ENCODE measurements around the gene DIP2B. TPM values are rescaled to one million over a fixed set of nuclear protein-coding genes. Genes with fewer than 3 reads are reported as not detected.

The DIP2B gene
- total RNA-seq, 1 donor from 2014 or later, result 25.8 TPM

- no peaks in the 10 kb centered on the region for H3K9me3 Mint-ChIP-seq (ENCODE audit: low read depth)
- no peak overlapping the region for H3K4me3 Mint-ChIP-seq (ENCODE audit: unreplicated experiment)
- H3K36me3 Mint-ChIP-seq (ENCODE audit: low read depth), result peaks cover 32% of the 10 kb centered on the region
- no peaks in the 10 kb centered on the region for H3K27me3 Mint-ChIP-seq (ENCODE audit: low read depth)
- peak overlapping the region; percentile 46 for H3K27ac Mint-ChIP-seq (ENCODE audit: unreplicated experiment)
- H3K4me1 Mint-ChIP-seq (ENCODE audit: low read depth), result peaks cover 18% of the 10 kb centered on the region
- no peak for DNase-seq (ENCODE audit: low spot score)
- TF ChIP-seq CTCF (IDR thresholded peaks at IDR 0.05), result no peak
These were observed 220.5 kb downstream of the DIP2B start for GRCh38 chr12:50725011-50725942.

- Mint-ChIP-seq H3K4me3 (ENCODE audit: unreplicated experiment) (no peak overlapping the region), H3K36me3 (ENCODE audit: low read depth) (peaks cover 36% of the 10 kb centered on the region), H3K9me3 (ENCODE audit: low read depth) (no peaks in the 10 kb centered on the region), H3K27ac (ENCODE audit: unreplicated experiment) (no peak overlapping the region), H3K4me1 (ENCODE audit: low read depth) (peaks cover 18% of the 10 kb centered on the region), H3K27me3 (ENCODE audit: low read depth) (no peaks in the 10 kb centered on the region)
- DNase-seq (ENCODE audit: low spot score), result no peak
- no peak for TF ChIP-seq CTCF (IDR thresholded peaks at IDR 0.05)
These were observed 222.7 kb downstream of the DIP2B start for GRCh38 chr12:50727466-50727865.

GRCh38 chr12:50728417-50728816 lies 223.6 kb downstream of the DIP2B start:
- Mint-ChIP-seq H3K4me1 (ENCODE audit: low read depth) (peaks cover 18% of the 10 kb centered on the region), H3K9me3 (ENCODE audit: low read depth) (no peaks in the 10 kb centered on the region), H3K36me3 (ENCODE audit: low read depth) (peaks cover 33% of the 10 kb centered on the region), H3K27ac (ENCODE audit: unreplicated experiment) (no peak overlapping the region), H3K4me3 (ENCODE audit: unreplicated experiment) (no peak overlapping the region), H3K27me3 (ENCODE audit: low read depth) (no peaks in the 10 kb centered on the region)
- no peak for TF ChIP-seq CTCF (IDR thresholded peaks at IDR 0.05)
- DNase-seq (ENCODE audit: low spot score), result no peak

GRCh38 chr12:50728841-50729240 lies 224.1 kb downstream of the DIP2B start:
- Mint-ChIP-seq H3K9me3 (ENCODE audit: low read depth) (no peaks in the 10 kb centered on the region), H3K4me1 (ENCODE audit: low read depth) (peaks cover 16% of the 10 kb centered on the region), H3K27me3 (ENCODE audit: low read depth) (no peaks in the 10 kb centered on the region), H3K27ac (ENCODE audit: unreplicated experiment) (no peak overlapping the region), H3K36me3 (ENCODE audit: low read depth) (peaks cover 32% of the 10 kb centered on the region), H3K4me3 (ENCODE audit: unreplicated experiment) (no peak overlapping the region)
- no peak for TF ChIP-seq CTCF (IDR thresholded peaks at IDR 0.05)
- no peak for DNase-seq (ENCODE audit: low spot score)

GRCh38 chr12:50732591-50732990 lies 227.8 kb downstream of the DIP2B start:
- Mint-ChIP-seq H3K27me3 (ENCODE audit: low read depth) (no peaks in the 10 kb centered on the region), H3K36me3 (ENCODE audit: low read depth) (peaks cover 30% of the 10 kb centered on the region), H3K27ac (ENCODE audit: unreplicated experiment) (no peak overlapping the region), H3K4me1 (ENCODE audit: low read depth) (no peaks in the 10 kb centered on the region), H3K9me3 (ENCODE audit: low read depth) (no peaks in the 10 kb centered on the region), H3K4me3 (ENCODE audit: unreplicated experiment) (no peak overlapping the region)
- no peak for DNase-seq (ENCODE audit: low spot score)
- TF ChIP-seq CTCF (IDR thresholded peaks at IDR 0.05), result no peak

All from chondrocyte (in vitro differentiated cells).